Endothelial cell of umbilical vein (primary cell): ENCODE measurements around the gene NTRK1. TPM values are rescaled to one million over a fixed set of nuclear protein-coding genes. Genes with fewer than 3 reads are reported as not detected.

ENCODE experiments used
- BruUV-seq: library from RNA; stranded (reverse); fragments of 400-500 nt; replicated peaks from 2 replicates; lab custom pipeline; 2021; lab: Mats Ljungman, UMichigan
- CTCF ChIA-PET: fragments of 300-600, 350-600 bp; sonication (Branson Sonifier 250); formaldehyde crosslinking; loops from one replicate; lab custom pipeline; 2021; ENCODE audit warnings: antibody characterized with exemption, inconsistent platforms; lab: Charles Lee
- POLR2A ChIA-PET: fragments of 300-600, 350-600 bp; sonication (Branson Sonifier 250); formaldehyde crosslinking; loops from one replicate; lab custom pipeline; 2021; ENCODE audit warnings: antibody characterized with exemption, inconsistent platforms; lab: Charles Lee
- DNase-seq: peaks from one replicate; pipeline ENCODE4 v3.0.0-alpha.2; 2011; ENCODE audit warnings: low read depth, low spot score
- FAIRE-seq: peaks from 2 replicates; lab custom pipeline; 2011; peaks lifted over from hg19 to GRCh38; lab: Jason Lieb, UNC
- H2AFZ ChIP-seq: 2 replicates; pipeline ENCODE4 v1.6.0; 2012; ENCODE audit warnings: low read depth, low read length, control low read depth, inconsistent platforms
- H3K27ac ChIP-seq: 2 replicates; pipeline ENCODE4 v1.5.1; 2011; ENCODE audit warnings: low read depth, mild to moderate bottlenecking, control low read depth, low read length, moderate library complexity; ENCODE audit not compliant: insufficient read depth
- H3K27me3 ChIP-seq, 2 experiments: 2 replicates each; pipeline versions ENCODE4 v1.6.0 to v1.6.1; 2011; ENCODE audit warnings: low read length in 2 of 2, mixed read lengths in 1 of 2; ENCODE audit not compliant: control insufficient read depth in 2 of 2, insufficient read depth in 2 of 2
- H3K36me3 ChIP-seq, 2 experiments: 2 replicates in 1 of 2; 3 replicates in 1 of 2; pipeline ENCODE4 v1.5.1; 2011; ENCODE audit warnings: low read length in 2 of 2, mild to moderate bottlenecking in 1 of 2, moderate library complexity in 1 of 2; ENCODE audit not compliant: control insufficient read depth in 2 of 2, insufficient read depth in 2 of 2; ENCODE audit errors: extremely low read depth in 1 of 2
- H3K4me1 ChIP-seq: 3 replicates; pipeline ENCODE4 v1.5.1; 2011; ENCODE audit warnings: mild to moderate bottlenecking, low read length; ENCODE audit not compliant: control insufficient read depth, insufficient read depth; ENCODE audit errors: extremely low read depth
- H3K4me2 ChIP-seq: 2 replicates; pipeline ENCODE4 v1.6.1; 2011; ENCODE audit warnings: low read length, control low read depth, mixed read lengths; ENCODE audit not compliant: insufficient read depth
- H3K4me3 ChIP-seq, 3 experiments: fragments of 200-600 bp in 1 of 3; sonication (generic), shearing (Covaris generic) in 1 of 3; replicated peaks in 1 of 3; 2 replicates each; pipeline ENCODE4 v1.5.1; 2011 to 2016; ENCODE audit warnings: control low read depth in 3 of 3, low read length in 3 of 3, mild to moderate bottlenecking in 2 of 3, inconsistent platforms in 1 of 3, low read depth in 1 of 3, moderate library complexity in 1 of 3; ENCODE audit not compliant: insufficient read depth in 1 of 3
- H3K79me2 ChIP-seq: 2 replicates; pipeline ENCODE4 v1.6.0; 2012; ENCODE audit warnings: low read length, inconsistent platforms; ENCODE audit not compliant: control insufficient read depth, insufficient read depth
- H3K9ac ChIP-seq: replicated peaks from 2 replicates; pipeline ENCODE3; 2011; ENCODE audit warnings: low read length, control low read depth; ENCODE audit not compliant: insufficient read depth; ENCODE audit errors: extremely low read depth
- H3K9me1 ChIP-seq: replicated peaks from 3 replicates; pipeline ENCODE4 v1.6.0; 2011; ENCODE audit warnings: mild to moderate bottlenecking, low read length; ENCODE audit not compliant: control insufficient read depth, insufficient read depth; ENCODE audit errors: extremely low read depth
- H3K9me3 ChIP-seq: replicated peaks from 2 replicates; pipeline ENCODE4 v1.5.1; 2012; ENCODE audit warnings: low read length, inconsistent platforms; ENCODE audit not compliant: control insufficient read depth, insufficient read depth
- H4K20me1 ChIP-seq: replicated peaks from 2 replicates; pipeline ENCODE3; 2011; ENCODE audit warnings: mild to moderate bottlenecking, low read length; ENCODE audit not compliant: control insufficient read depth, insufficient read depth; ENCODE audit errors: extremely low read depth
- EZH2 ChIP-seq: IDR thresholded peaks from 2 replicates; pipeline ENCODE4 v1.6.1; 2012; ENCODE audit warnings: borderline replicate concordance, low read depth, mild to moderate bottlenecking, moderate library complexity, low read length, inconsistent platforms; ENCODE audit not compliant: severe bottlenecking
- FOS ChIP-seq: IDR thresholded peaks from 2 replicates; pipeline ENCODE4 v1.6.1; 2011; ENCODE audit warnings: mild to moderate bottlenecking, low read length, moderate library complexity, borderline replicate concordance; ENCODE audit not compliant: insufficient read depth
- GATA2 ChIP-seq: IDR thresholded peaks from 2 replicates; pipeline ENCODE4 v1.7.0; 2011; ENCODE audit warnings: low read depth, mild to moderate bottlenecking, moderate library complexity, mixed read lengths, low read length; ENCODE audit not compliant: insufficient read length, insufficient read depth
- JUN ChIP-seq: IDR thresholded peaks from 2 replicates; pipeline ENCODE4 v1.6.1; 2011; ENCODE audit warnings: borderline replicate concordance, low read depth; ENCODE audit not compliant: insufficient read length, insufficient read depth
- MYC ChIP-seq: IDR thresholded peaks from one replicate; pipeline ENCODE4 v1.6.1; 2011; ENCODE audit warnings: mild to moderate bottlenecking, low read depth, low read length
- POLR2A ChIP-seq: IDR thresholded peaks from 2 replicates; pipeline ENCODE4 v1.6.1; 2012; ENCODE audit warnings: low read depth, mild to moderate bottlenecking, control low read depth, low read length
- POLR2AphosphoS5 ChIP-seq: IDR thresholded peaks from 2 replicates; pipeline ENCODE4 v1.6.1; 2012; ENCODE audit warnings: low read depth, mild to moderate bottlenecking, control low read depth, low read length, moderate library complexity; ENCODE audit not compliant: insufficient read depth
- dilution Hi-C: fragments of 300-500 bp; cut with MboI; formaldehyde crosslinking; loops from one replicate; pipeline ENCODE4 v1.15.0; 2019; ENCODE audit warnings: low sequenced_read_pairs; ENCODE audit not compliant: extremely low pct_ligation_motif_present
- intact Hi-C: fragments of 100-400 bp; cut with micrococcal nuclease; formaldehyde crosslinking; loops from one replicate; pipeline ENCODE4 v1.10.0; 2022
- polyA plus RNA-seq, 4 experiments: library from polyadenylated mRNA; depleted of rRNA in 3 of 4; stranded (reverse) in 3 of 4; unstranded in 1 of 4; fragments of >200 nt; gene quantifications; 2 replicates each; pipeline versions ENCODE4 v1.2.1 to v1.2.3, GENCODE V29; 2011 to 2012; ENCODE audit warnings: missing spikeins in 1 of 4
- total RNA-seq: library from RNA; stranded (reverse); gene quantifications from 2 replicates; pipeline ENCODE4 v1.2.3, GENCODE V29; 2021
- TF ChIP-seq, protein P1 (sequence below), 2 donors: IDR thresholded peaks; 1 replicate in 1 of 2; 2 replicates in 1 of 2; pipeline ENCODE4 v1.5.1; 2011; ENCODE audit warnings: low read length in 2 of 2, mild to moderate bottlenecking in 2 of 2, moderate library complexity in 2 of 2, control low read depth in 1 of 2, inconsistent platforms in 1 of 2, low read depth in 1 of 2; ENCODE audit not compliant: insufficient read depth in 1 of 2; ENCODE audit errors: extremely low read depth in 1 of 2
- TF ChIP-seq, protein P2 (sequence below): IDR thresholded peaks from 2 replicates; pipeline ENCODE4 v1.6.1; 2011; ENCODE audit not compliant: insufficient read depth, insufficient read length

NTRK1 gene
- total and polyA plus RNA-seq, 2 donors (not counting 3 experiments of a cell fraction or from before 2014, with no cell fraction given) = 0.07 TPM; not detected in 1

GRCh38 chr1:156834322-156834721, 26.3 kb upstream of the NTRK1 start:
- H3K4me3 ChIP-seq = no peak overlapping the region
- H3K36me3 ChIP-seq = no peaks in the 10 kb centered on the region
- no peak overlapping the region for H3K27ac ChIP-seq
- FAIRE-seq (no peak), DNase-seq (no peak)
- no peak overlapping the region for H2AFZ ChIP-seq
- H3K4me1 ChIP-seq = no peaks in the 10 kb centered on the region
- no TSS peak for BruUV-seq
- ChIA-PET POLR2A (no interaction called here), CTCF (interaction anchor here (1.3 to 1.8 kb wide), 4 partner anchors 38 to 108 kb away, joined by 3 to 6 read pairs (median 3); no protein-coding TSS in a partner anchor)
- H3K9me3 ChIP-seq = no peaks in the 10 kb centered on the region
- no peaks in the 10 kb centered on the region for H4K20me1 ChIP-seq
- peaks cover 40 to 52% of the 10 kb centered on the region in 2 experiments for H3K27me3 ChIP-seq
- H3K79me2 ChIP-seq = no peaks in the 10 kb centered on the region
- intact Hi-C loops = no loop called here
- no peak for TF ChIP-seq POLR2A
- dilution Hi-C loops = no loop called here
- no peaks in the 10 kb centered on the region for H3K9me1 ChIP-seq
- H3K4me2 ChIP-seq = no peak overlapping the region
- H3K9ac ChIP-seq = no peak overlapping the region

- TF ChIP-seq POLR2AphosphoS5 (no peak), MYC (no peak), GATA2 (no peak), EZH2 (no peak), POLR2A (no peak), FOS (no peak), JUN (no peak)
- TF ChIP-seq, protein P1, sequence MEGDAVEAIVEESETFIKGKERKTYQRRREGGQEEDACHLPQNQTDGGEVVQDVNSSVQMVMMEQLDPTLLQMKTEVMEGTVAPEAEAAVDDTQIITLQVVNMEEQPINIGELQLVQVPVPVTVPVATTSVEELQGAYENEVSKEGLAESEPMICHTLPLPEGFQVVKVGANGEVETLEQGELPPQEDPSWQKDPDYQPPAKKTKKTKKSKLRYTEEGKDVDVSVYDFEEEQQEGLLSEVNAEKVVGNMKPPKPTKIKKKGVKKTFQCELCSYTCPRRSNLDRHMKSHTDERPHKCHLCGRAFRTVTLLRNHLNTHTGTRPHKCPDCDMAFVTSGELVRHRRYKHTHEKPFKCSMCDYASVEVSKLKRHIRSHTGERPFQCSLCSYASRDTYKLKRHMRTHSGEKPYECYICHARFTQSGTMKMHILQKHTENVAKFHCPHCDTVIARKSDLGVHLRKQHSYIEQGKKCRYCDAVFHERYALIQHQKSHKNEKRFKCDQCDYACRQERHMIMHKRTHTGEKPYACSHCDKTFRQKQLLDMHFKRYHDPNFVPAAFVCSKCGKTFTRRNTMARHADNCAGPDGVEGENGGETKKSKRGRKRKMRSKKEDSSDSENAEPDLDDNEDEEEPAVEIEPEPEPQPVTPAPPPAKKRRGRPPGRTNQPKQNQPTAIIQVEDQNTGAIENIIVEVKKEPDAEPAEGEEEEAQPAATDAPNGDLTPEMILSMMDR (IDR thresholded peaks at IDR 0.05; ENCODE audit: extremely low read depth in 1 of 2, insufficient read depth in 1 of 2, low read depth in 1 of 2, low read length in 2 of 2) = no peak
- TF ChIP-seq, protein P2, sequence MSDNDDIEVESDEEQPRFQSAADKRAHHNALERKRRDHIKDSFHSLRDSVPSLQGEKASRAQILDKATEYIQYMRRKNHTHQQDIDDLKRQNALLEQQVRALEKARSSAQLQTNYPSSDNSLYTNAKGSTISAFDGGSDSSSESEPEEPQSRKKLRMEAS = no peak
- H3K4me2 ChIP-seq = no peak overlapping the region
These were observed 24.5 kb upstream of the NTRK1 start for GRCh38 chr1:156836041-156836654.

More at GRCh38 chr1:156836041-156836654, 24.5 kb upstream of the NTRK1 start:
- no peaks in the 10 kb centered on the region for H3K9me1 ChIP-seq
- dilution Hi-C loops (no loop called here), intact Hi-C loops (no loop called here)
- H2AFZ ChIP-seq = no peak overlapping the region
- H3K27me3 ChIP-seq = peaks cover 39 to 50% of the 10 kb centered on the region in 2 experiments
- no peaks in the 10 kb centered on the region for H3K79me2 ChIP-seq
- no peaks in the 10 kb centered on the region for H4K20me1 ChIP-seq
- no peak for DNase-seq
- H3K27ac ChIP-seq = no peak overlapping the region
- H3K4me1 ChIP-seq = peaks cover 3% of the 10 kb centered on the region
- no peak for FAIRE-seq
- POLR2A ChIA-PET = no interaction called here
- H3K9ac ChIP-seq = no peak overlapping the region
- CTCF ChIA-PET = interaction anchor here (0.6 to 4.5 kb wide), 7 partner anchors 12 to 90 kb away, joined by 3 to 144 read pairs (median 35); partner anchors contain the start of genes INSRR, LRRC71 and NTRK1
- no TSS peak for BruUV-seq
- H3K9me3 ChIP-seq = no peaks in the 10 kb centered on the region
- H3K36me3 ChIP-seq = no peaks in the 10 kb centered on the region
- H3K4me3 ChIP-seq = no peak overlapping the region
